ENCODE measurements around the gene SNX2.

Gene SNX2

GRCh38 chr5:122772446-122772845 lies 2.4 kb upstream of the SNX2 start:
- no peak for DNase-seq (ENCODE audit: low read depth)

GRCh38 chr5:122773619-122774018 lies 1.3 kb upstream of the SNX2 start:
- DNase-seq (ENCODE audit: low read depth), result no peak

- no peak for DNase-seq (ENCODE audit: low read depth)
Measured at GRCh38 chr5:122774519-122774860, 390 bp upstream of the SNX2 start.

GRCh38 chr5:122775550-122776542 lies 966 bp downstream of the SNX2 start:
- DNase-seq (ENCODE audit: low read depth), result no peak

GRCh38 chr5:122778157-122778556 lies 3.3 kb downstream of the SNX2 start:
- DNase-seq (ENCODE audit: low read depth), result no peak

- no peak for DNase-seq (ENCODE audit: low read depth)
Measured at GRCh38 chr5:122779451-122779850, 4.6 kb downstream of the SNX2 start.

GRCh38 chr5:122780296-122780695 lies 5.4 kb downstream of the SNX2 start:
- DNase-seq (ENCODE audit: low read depth), result no peak

GRCh38 chr5:122781465-122781864 lies 6.6 kb downstream of the SNX2 start:
- no peak for DNase-seq (ENCODE audit: low read depth)

- no peak for DNase-seq (ENCODE audit: low read depth)
Measured at GRCh38 chr5:122785294-122785693, 10.4 kb downstream of the SNX2 start.

- DNase-seq (ENCODE audit: low read depth), result no peak
Measured at GRCh38 chr5:122788371-122788770, 13.5 kb downstream of the SNX2 start.

- DNase-seq (ENCODE audit: low read depth), result no peak
Measured at GRCh38 chr5:122788996-122789395, 14.1 kb downstream of the SNX2 start.

GRCh38 chr5:122789461-122790171 lies 14.7 kb downstream of the SNX2 start:
- no peak for DNase-seq (ENCODE audit: low read depth)

GRCh38 chr5:122790354-122791103 lies 15.6 kb downstream of the SNX2 start:
- no peak for DNase-seq (ENCODE audit: low read depth)

GRCh38 chr5:122805481-122805880 lies 30.6 kb downstream of the SNX2 start:
- DNase-seq (ENCODE audit: low read depth), result no peak

- DNase-seq (ENCODE audit: low read depth), result no peak
Measured at GRCh38 chr5:122810405-122810804, 35.5 kb downstream of the SNX2 start.

- no peak for DNase-seq (ENCODE audit: low read depth)
Measured at GRCh38 chr5:122815218-122815767, 40.4 kb downstream of the SNX2 start.

- no peak for DNase-seq (ENCODE audit: low read depth)
Measured at GRCh38 chr5:122816756-122817155, 41.9 kb downstream of the SNX2 start.

- DNase-seq (ENCODE audit: low read depth), result no peak
Measured at GRCh38 chr5:122831984-122832383, 57.1 kb downstream of the SNX2 start.

- no peak for DNase-seq (ENCODE audit: low read depth)
Measured at GRCh38 chr5:122835681-122836080, 60.8 kb downstream of the SNX2 start.

- DNase-seq (ENCODE audit: low read depth), result no peak
Measured at GRCh38 chr5:122836947-122837346, 62.1 kb downstream of the SNX2 start.

- no peak for DNase-seq (ENCODE audit: low read depth)
Measured at GRCh38 chr5:122839731-122840130, 64.9 kb downstream of the SNX2 start.

- DNase-seq (ENCODE audit: low read depth), result no peak
Measured at GRCh38 chr5:122842016-122842580, 67.2 kb downstream of the SNX2 start.

Measured in CMK (cell line).